HepG2 (cell line): ENCODE data around the gene GABRR2. TPM values are rescaled to one million over a fixed set of nuclear protein-coding genes. Genes with fewer than 3 reads are reported as not detected.

Experiments used
- AHR ChIP-seq: IDR thresholded peaks from 2 replicates; pipeline ENCODE4 v1.6.1; 2018; ENCODE audit warnings: missing genetic modification reagents, missing compliant biosample characterization
- CENPT ChIP-seq: sonication (generic); formaldehyde crosslinking; IDR thresholded peaks from 2 replicates; pipeline ENCODE4 v1.8.0; 2022; ENCODE audit warnings: low read depth, mild to moderate bottlenecking, moderate library complexity, missing genetic modification reagents
- PAF1 ChIP-seq: IDR thresholded peaks from 2 replicates; pipeline ENCODE4 v1.6.1; 2016; ENCODE audit warnings: missing genetic modification reagents, missing compliant biosample characterization
- RXRB ChIP-seq: IDR thresholded peaks from 2 replicates; pipeline ENCODE4 v1.6.1; 2016; ENCODE audit warnings: borderline replicate concordance, missing genetic modification reagents, missing compliant biosample characterization
- polyA plus RNA-seq, 8 experiments: library from polyadenylated mRNA; depleted of rRNA in 3 of 8; stranded (reverse) in 7 of 8; unstranded in 1 of 8; fragments of >200 nt; fragmentation: Illumina TruSeq in 4 of 8; extraction: Trizol in 4 of 8; gene quantifications; 2 replicates each; pipeline versions ENCODE4 v1.2.1 to v1.2.3, GENCODE V29; 2011 to 2016; ENCODE audit warnings: low read depth in 4 of 8, missing spikeins in 1 of 8, mixed read lengths in 1 of 8; ENCODE audit not compliant: insufficient read depth in 1 of 8
- total RNA-seq, 5 experiments: library from RNA; depleted of rRNA; stranded (reverse); fragments of >200 nt; fragmentation: Illumina TruSeq; extraction: Trizol; gene quantifications; 2 replicates each; pipeline ENCODE4 v1.2.3, GENCODE V29; 2016; ENCODE audit warnings: low read depth in 1 of 5
- TF ChIP-seq, protein P1 (sequence below), 2 experiments: fragments of 450-650 bp in 1 of 2; sonication (generic) in 1 of 2; formaldehyde crosslinking; IDR thresholded peaks; 2 replicates each; pipeline versions ENCODE4 v1.5.0 to v1.8.0; 2020 to 2022; ENCODE audit warnings: mild to moderate bottlenecking in 1 of 2, missing genetic modification reagents in 1 of 2
- TF ChIP-seq, protein P2 (sequence below): sonication (generic); formaldehyde crosslinking; IDR thresholded peaks from 2 replicates; pipeline ENCODE4 v1.5.0; 2020; ENCODE audit warnings: missing genetic modification reagents
- TF ChIP-seq, protein P3 (sequence below): sonication (generic); formaldehyde crosslinking; IDR thresholded peaks from 2 replicates; pipeline ENCODE4 v1.4.0; 2020; ENCODE audit warnings: mild to moderate bottlenecking, missing genetic modification reagents

Gene GABRR2
- total and polyA plus RNA-seq, 2 of the 13 experiments (the other 11 are each of a cell fraction or from before 2014, with no cell fraction given): 0.13 TPM; not detected in 1

- TF ChIP-seq, protein P1, sequence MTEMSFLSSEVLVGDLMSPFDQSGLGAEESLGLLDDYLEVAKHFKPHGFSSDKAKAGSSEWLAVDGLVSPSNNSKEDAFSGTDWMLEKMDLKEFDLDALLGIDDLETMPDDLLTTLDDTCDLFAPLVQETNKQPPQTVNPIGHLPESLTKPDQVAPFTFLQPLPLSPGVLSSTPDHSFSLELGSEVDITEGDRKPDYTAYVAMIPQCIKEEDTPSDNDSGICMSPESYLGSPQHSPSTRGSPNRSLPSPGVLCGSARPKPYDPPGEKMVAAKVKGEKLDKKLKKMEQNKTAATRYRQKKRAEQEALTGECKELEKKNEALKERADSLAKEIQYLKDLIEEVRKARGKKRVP (CRISPR knock-in tag; IDR thresholded peaks at IDR 0.05): no peak
- no peak for TF ChIP-seq PAF1
- no peak for TF ChIP-seq AHR (CRISPR knock-in tag)
- TF ChIP-seq CENPT: no peak
- TF ChIP-seq, protein P2, sequence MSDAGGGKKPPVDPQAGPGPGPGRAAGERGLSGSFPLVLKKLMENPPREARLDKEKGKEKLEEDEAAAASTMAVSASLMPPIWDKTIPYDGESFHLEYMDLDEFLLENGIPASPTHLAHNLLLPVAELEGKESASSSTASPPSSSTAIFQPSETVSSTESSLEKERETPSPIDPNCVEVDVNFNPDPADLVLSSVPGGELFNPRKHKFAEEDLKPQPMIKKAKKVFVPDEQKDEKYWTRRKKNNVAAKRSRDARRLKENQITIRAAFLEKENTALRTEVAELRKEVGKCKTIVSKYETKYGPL: no peak
- TF ChIP-seq, protein P3, sequence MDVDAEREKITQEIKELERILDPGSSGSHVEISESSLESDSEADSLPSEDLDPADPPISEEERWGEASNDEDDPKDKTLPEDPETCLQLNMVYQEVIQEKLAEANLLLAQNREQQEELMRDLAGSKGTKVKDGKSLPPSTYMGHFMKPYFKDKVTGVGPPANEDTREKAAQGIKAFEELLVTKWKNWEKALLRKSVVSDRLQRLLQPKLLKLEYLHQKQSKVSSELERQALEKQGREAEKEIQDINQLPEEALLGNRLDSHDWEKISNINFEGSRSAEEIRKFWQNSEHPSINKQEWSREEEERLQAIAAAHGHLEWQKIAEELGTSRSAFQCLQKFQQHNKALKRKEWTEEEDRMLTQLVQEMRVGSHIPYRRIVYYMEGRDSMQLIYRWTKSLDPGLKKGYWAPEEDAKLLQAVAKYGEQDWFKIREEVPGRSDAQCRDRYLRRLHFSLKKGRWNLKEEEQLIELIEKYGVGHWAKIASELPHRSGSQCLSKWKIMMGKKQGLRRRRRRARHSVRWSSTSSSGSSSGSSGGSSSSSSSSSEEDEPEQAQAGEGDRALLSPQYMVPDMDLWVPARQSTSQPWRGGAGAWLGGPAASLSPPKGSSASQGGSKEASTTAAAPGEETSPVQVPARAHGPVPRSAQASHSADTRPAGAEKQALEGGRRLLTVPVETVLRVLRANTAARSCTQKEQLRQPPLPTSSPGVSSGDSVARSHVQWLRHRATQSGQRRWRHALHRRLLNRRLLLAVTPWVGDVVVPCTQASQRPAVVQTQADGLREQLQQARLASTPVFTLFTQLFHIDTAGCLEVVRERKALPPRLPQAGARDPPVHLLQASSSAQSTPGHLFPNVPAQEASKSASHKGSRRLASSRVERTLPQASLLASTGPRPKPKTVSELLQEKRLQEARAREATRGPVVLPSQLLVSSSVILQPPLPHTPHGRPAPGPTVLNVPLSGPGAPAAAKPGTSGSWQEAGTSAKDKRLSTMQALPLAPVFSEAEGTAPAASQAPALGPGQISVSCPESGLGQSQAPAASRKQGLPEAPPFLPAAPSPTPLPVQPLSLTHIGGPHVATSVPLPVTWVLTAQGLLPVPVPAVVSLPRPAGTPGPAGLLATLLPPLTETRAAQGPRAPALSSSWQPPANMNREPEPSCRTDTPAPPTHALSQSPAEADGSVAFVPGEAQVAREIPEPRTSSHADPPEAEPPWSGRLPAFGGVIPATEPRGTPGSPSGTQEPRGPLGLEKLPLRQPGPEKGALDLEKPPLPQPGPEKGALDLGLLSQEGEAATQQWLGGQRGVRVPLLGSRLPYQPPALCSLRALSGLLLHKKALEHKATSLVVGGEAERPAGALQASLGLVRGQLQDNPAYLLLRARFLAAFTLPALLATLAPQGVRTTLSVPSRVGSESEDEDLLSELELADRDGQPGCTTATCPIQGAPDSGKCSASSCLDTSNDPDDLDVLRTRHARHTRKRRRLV (CRISPR knock-in tag): 0 out of 2 replicates have a peak, but pooled peaks have one; percentile 14
- TF ChIP-seq RXRB: no peak
These were observed 36.7 kb upstream of the GABRR2 start (continued) for GRCh38 chr6:89351671-89352277.
